ENCODE results near the gene PPP1R36.
"Not testable (repeated sequence)": the region's sequence is repeated elsewhere in the genome, so short reads cannot be mapped to it uniquely, and the experiment has no call there.

The PPP1R36 gene

GRCh38 chr14:64520699-64521098 lies 29.1 kb upstream of the PPP1R36 start:
- DNase-seq = no peak

DNA sequence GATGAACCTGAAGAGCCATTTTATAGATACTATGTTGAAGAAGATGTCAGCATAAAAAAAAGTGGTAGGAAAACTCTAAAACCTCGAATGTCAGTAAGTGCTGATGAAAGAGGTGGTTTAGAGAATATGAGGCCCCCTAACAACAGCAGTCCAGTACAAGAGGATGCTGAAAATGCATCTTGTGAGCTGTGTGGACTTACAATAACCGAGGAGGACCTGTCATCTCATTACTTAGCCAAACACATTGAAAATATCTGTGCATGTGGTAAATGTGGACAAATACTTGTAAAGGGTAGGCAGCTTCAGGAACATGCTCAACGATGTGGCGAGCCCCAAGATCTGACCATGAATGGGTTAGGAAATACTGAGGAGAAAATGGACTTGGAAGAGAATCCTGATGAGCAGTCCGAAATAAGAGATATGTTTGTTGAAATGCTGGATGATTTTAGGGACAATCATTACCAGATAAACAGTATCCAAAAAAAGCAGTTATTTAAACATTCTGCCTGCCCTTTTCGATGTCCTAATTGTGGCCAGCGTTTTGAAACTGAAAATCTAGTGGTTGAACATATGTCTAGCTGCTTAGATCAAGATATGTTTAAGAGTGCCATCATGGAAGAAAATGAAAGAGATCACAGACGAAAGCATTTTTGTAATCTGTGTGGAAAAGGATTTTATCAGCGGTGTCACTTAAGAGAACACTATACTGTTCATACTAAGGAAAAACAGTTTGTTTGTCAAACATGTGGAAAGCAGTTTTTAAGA lies 27.0 kb upstream of the PPP1R36 start:
- DNase-seq = no peak

GRCh38 chr14:64525354-64525753 lies 24.4 kb upstream of the PPP1R36 start:
- no peak for DNase-seq

- no peak for DNase-seq
These were observed 18.2 kb upstream of the PPP1R36 start for GRCh38 chr14:64531567-64531966.

DNA sequence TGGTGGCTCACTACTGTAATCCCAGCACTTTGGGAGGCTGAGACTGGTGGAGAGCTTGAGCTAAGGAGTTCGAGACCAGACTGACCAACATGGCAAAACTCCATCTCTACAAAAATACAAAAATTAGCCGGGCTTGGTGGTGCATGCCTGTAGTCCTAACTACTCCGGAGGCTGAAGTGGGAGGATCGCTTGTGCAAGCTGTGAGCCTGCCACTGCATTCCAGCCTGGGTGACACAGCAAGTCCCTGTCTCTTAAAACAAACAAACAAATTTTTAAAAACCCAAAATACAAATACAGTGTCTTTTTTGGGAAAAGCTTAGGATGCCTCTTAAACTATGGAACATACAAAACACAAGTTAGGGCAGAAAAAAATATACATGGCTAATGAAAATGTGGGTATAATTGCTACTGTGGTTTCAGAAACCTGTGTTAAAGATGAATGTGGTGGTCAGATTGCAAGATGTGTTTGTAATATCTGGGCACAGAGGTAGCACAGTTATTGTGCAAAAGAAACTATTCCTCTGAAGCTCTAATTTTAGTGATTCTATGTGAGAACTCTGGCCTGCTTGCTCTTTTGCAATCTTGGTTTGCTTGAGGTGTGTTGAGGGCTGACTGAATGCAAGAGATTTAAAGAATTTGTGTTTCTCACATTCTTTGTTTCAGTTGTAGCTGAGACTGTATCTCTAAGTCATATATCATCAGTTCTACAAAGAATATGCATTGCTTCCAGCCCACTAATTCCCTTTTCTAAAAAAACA lies 13.1 kb upstream of the PPP1R36 start:
- no peak for DNase-seq

DNA sequence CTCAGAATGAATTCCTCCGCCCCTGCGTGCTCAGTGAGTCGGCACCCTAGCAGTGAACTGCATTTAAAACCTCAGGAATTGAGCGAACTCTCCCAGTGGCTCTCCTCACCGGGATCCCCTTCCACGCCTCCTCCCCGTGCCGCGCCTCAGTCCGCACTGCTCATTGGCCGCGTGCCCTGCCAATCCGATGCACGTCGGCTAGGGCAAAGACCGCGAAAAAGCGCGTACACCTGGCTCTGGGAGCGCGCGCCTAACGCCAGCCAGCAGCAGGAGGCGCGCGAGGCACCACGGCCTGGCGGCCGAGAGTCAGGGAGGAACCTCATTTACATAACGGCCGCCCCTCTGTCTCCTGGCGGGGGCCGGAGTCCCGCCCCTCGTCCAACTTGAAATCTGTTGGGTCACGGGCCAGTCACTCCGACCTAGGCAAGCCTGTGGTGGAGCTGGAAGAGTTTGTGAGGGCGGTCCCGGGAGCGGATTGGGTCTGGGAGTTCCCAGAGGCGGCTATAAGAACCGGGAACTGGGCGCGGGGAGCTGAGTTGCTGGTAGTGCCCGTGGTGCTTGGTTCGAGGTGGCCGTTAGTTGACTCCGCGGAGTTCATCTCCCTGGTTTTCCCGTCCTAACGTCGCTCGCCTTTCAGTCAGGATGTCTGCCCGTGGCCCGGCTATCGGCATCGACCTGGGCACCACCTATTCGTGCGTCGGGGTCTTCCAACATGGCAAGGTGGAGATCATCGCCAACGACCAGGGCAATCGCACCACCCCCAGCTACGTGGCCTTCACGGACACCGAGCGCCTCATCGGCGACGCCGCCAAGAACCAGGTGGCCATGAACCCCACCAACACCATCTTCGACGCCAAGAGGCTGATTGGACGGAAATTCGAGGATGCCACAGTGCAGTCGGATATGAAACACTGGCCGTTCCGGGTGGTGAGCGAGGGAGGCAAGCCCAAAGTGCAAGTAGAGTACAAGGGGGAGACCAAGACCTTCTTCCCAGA lies 9.3 kb upstream of the PPP1R36 start, which contains the start of gene HSPA2:
Gene HSPA2, plus strand, starts transcription at position 534 of the 995 bp plus-strand sequence. Its CDS starts 109 bp downstream, at position 643.
- peak; percentile 90 to 97 for DNase-seq

- DNase-seq = peak in 1 of 2 experiments; percentile 2
These were observed 8.3 kb upstream of the PPP1R36 start for GRCh38 chr14:64541261-64541971.

- DNase-seq = no peak
These were observed 7.6 kb upstream of the PPP1R36 start for GRCh38 chr14:64541972-64542835.

DNA sequence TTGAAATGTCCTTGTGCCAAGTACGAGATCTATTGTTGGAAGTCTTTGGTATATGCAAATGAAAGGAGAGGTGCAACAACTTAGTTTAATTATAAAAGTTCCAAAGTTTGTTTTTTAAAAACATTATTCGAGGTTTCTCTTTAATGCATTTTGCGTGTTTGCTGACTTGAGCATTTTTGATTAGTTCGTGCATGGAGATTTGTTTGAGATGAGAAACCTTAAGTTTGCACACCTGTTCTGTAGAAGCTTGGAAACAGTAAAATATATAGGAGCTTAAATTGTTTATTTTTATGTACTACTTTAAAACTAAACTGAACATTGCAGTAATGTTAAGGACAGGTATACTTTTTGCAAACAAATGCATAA lies 6.9 kb upstream of the PPP1R36 start:
- no peak for DNase-seq

DNA sequence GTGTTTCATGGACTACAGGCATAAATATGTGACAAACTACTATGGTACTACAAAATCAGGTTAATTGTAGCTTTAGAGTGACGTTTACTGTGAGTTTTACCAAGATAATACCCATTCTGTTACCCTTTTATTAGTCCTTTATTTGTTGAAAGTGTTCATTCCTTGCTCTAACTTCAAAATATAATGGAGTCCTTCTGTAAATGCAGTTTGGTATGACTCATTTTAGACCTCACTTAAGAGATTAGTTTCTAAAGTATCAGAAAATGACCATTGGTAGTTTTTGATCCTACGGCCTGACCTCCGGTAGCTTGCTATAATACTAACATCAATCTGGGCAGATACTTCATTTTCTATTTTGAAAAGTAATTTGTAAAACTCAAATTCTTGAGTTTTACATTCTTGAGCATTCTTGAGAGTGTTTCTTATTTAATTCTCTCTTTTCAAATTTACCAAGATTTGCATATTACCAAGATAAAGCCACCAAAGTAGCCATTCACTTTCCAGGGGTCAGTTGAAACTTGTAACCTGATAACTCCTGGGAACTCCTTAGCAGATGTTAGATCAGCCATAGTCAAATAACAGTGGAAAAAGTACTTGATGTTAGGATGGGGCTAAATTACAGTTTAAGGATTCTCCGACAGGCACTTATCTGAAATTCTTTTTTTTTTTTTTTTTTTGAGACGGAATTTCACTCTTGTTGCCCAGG lies 5.0 kb upstream of the PPP1R36 start:
- peak in 1 of 2 experiments; percentile 1 for DNase-seq

DNA sequence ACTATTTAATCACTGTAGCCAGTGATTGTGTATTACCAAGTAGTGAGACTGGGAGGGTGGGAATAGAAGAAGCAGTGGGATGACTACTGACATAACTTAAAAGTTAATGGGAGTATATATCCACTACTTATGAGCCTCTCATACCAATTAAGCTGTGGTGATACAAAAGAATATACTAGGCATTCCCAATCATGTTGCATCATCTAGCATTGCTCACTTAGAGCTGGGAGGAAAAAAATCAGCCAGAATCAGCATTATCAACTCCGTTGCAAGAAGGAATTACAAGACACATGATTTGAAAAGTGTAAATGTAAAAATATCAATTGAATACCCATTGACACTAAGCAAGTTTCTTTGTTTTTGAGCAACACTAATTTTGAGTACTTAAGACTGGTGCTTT lies 745 bp upstream of the PPP1R36 start:
- peak in 1 of 2 experiments; percentile 5 for DNase-seq

DNA sequence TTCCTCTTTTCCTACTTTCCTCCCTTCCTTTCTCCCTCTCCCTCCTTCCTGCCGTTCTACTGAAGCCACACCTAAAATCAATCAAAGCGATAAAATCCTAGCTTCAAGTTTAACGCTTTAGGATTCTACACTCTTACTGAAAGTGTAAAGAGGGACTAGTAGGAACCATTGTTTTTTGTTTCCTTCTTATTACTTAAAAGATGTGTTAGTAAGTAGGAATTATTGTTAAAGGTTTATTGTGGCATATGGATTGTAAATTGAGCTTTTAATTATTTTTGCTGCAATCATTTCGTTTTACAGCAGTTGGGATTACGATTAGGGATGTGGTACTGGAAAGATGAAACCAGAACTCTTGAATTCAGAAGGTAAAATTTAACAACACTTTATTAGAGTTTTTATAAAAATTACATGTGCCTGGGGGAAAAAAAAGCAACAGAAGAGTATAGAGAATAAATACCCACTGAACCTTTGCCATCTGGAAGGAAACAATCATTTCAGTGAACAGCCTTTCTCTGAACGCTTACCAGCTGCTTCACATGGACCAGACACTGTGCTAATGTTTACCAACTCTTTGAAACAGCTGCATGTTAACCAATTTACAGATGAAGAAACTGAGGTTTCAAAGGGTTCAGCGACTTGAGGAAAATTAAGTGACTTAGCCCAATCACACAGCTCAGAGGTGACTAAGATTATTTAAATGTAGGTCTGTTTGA lies 1.0 kb downstream of the PPP1R36 start:
- no peak for DNase-seq

GRCh38 chr14:64554556-64554955 lies 4.8 kb downstream of the PPP1R36 start:
- DNase-seq = no peak

GRCh38 chr14:64556526-64556925 lies 6.8 kb downstream of the PPP1R36 start:
- no peak for DNase-seq

- DNase-seq = not testable (repeated sequence)
These were observed 8.5 kb downstream of the PPP1R36 start for GRCh38 chr14:64558216-64558615.

DNA sequence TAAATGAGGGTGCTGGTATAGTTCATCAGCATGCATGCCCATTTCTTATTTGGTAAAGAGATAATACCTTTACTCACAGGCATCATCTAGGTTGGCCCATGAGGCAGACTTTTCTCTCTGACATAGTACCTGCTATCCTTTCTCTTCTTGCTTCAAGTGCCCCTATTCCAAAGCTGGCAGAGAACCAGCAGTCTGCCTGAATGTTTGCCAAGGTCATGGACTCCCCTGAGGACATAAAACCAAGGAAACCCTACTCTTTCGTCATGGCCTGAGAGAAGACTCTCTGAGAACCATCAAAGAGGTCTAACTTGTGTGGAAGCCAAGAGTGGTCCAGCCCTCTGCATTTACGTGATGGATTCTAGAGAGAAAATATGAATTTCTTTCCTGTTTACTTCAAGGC lies 11.9 kb downstream of the PPP1R36 start:
- DNase-seq = no peak

DNA sequence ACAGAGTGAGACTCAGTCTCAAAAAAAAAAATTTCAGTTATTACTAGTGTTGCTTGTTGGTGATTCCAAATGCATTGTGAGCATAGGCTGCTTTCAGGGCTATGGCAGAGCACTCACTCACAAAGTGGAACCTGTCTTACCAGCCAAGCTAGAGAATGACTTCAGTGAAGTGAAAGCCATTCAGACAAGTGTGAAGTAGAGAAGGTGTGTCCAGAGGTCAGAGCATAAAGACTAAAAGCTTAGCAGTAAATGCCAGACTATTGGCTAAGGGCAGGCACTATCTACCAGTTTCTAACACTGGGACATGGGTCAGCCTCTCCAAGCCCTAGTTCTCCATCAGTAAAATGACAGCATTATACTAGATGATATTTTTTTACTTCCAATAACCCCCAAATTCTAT lies 12.7 kb downstream of the PPP1R36 start:
- DNase-seq = no peak

GRCh38 chr14:64563696-64564095 lies 13.9 kb downstream of the PPP1R36 start:
- no peak for DNase-seq

DNA sequence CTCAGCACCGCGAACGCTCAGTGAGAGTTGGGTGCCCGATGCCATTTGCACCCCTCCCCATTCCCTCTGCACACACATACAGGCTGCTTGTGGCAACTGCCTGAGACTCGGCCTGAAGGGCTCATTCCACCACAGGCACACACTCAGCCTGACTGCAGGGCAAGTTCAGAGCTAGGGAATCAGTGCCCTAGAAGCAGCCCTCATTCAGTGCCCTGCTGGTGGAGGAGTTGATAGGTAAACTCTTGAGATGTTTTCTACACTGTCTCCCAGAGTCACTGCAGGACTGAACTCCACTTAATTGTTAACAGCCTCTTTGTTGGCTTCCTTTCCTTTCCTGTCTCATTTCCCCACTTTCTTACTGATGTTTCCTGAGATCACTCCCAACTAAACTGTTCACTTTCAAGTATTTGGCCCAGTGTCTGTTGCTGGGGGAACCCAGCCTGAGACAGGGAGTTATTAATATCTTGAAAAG lies 16.9 kb downstream of the PPP1R36 start:
- DNase-seq = no peak

DNA sequence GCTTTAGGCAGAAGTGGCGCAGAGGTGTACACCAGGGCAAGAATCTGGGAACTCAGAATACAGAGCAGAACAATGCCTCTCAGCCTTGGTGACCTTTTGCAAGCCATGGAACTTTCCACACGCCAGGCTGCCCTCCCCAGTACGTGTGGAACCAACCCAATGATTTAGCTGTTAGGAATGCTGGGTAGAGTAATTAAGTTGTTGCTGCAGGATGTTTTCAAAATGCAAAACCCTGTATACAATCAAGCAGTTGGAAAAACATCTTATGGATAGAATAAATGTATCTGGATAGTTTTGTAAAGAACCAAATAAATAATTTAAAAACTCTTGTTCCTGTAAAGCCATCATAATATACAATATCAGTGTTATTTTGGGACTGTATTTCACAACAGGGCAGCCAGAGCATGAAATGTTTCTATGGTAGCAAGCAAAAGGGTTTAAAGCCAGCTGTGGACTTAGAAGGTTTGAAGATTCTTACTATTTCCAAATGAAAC lies 19.4 kb downstream of the PPP1R36 start:
- no peak for DNase-seq
